Spleen (tissue), 3 donors: Measurements from ENCODE around the gene DHX9.

ENCODE experiments used
- POLR2A ChIP-seq, 3 donors: fragments of 450-650 bp; IDR thresholded peaks; one replicate each; pipeline ENCODE4 v1.5.1; 2017; ENCODE audit warnings: antibody characterized with exemption in 3 of 3, mild to moderate bottlenecking in 1 of 3
- POLR2AphosphoS5 ChIP-seq, 3 donors: sonication (generic); formaldehyde crosslinking; IDR thresholded peaks; one replicate each; pipeline ENCODE4 v1.5.1; 2017; ENCODE audit warnings: antibody characterized with exemption in 3 of 3

DNA sequence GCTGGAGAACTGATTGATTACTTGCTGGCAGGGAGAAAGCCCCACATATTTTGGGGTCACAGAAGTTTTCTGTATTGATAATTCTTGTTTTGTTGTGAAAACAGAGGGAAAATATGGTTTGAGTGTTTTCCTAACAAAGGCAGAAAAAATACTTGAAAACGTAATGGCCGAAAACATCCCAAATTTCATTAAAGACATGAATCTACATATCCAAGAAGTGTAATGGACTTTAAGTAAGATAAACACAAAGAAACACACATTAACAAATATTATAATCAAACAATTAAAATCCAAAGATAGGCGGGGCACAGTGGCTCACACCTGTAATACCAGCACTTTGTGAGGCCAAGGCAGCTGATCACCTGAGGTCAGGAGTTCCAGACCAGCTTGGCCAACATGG, 74.3 kb downstream of the DHX9 start:
- no peak for TF ChIP-seq POLR2AphosphoS5 (IDR thresholded peaks at IDR 0.05)
- TF ChIP-seq POLR2A (IDR thresholded peaks at IDR 0.05), result no peak
